ENCODE results near the gene CALML3. TPM values are rescaled to one million over a fixed set of nuclear protein-coding genes. Genes with fewer than 3 reads are reported as not detected.

The CALML3 gene
- total and polyA plus RNA-seq, 9 donors = 0.02 to 1.5 TPM; not detected in 7

GRCh38 chr10:5477948-5478693, 46.6 kb upstream of the CALML3 start:
- H3K36me3 ChIP-seq = no peaks in the 10 kb centered on the region
- no peaks in the 10 kb centered on the region for H3K9me3 ChIP-seq
- TF ChIP-seq EP300 (IDR thresholded peaks at IDR 0.05) (no peak), POLR2A (IDR thresholded peaks at IDR 0.05) (no peak)
- TF ChIP-seq, protein P1, sequence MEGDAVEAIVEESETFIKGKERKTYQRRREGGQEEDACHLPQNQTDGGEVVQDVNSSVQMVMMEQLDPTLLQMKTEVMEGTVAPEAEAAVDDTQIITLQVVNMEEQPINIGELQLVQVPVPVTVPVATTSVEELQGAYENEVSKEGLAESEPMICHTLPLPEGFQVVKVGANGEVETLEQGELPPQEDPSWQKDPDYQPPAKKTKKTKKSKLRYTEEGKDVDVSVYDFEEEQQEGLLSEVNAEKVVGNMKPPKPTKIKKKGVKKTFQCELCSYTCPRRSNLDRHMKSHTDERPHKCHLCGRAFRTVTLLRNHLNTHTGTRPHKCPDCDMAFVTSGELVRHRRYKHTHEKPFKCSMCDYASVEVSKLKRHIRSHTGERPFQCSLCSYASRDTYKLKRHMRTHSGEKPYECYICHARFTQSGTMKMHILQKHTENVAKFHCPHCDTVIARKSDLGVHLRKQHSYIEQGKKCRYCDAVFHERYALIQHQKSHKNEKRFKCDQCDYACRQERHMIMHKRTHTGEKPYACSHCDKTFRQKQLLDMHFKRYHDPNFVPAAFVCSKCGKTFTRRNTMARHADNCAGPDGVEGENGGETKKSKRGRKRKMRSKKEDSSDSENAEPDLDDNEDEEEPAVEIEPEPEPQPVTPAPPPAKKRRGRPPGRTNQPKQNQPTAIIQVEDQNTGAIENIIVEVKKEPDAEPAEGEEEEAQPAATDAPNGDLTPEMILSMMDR (IDR thresholded peaks at IDR 0.05) = no peak
- H3K27me3 ChIP-seq = no peaks in the 10 kb centered on the region
- H3K4me1 ChIP-seq (ENCODE audit: insufficient read depth) = no peaks in the 10 kb centered on the region
- no peak overlapping the region for H3K27ac ChIP-seq
- intact Hi-C loops (cut with DNase I) = no loop called here
- WGBS, 3 donors = 64 to 75% (median 71%) methylated on average over 11 of the region's 11 CpGs
- no peak for DNase-seq
- no peak overlapping the region for H3K4me3 ChIP-seq

DNA sequence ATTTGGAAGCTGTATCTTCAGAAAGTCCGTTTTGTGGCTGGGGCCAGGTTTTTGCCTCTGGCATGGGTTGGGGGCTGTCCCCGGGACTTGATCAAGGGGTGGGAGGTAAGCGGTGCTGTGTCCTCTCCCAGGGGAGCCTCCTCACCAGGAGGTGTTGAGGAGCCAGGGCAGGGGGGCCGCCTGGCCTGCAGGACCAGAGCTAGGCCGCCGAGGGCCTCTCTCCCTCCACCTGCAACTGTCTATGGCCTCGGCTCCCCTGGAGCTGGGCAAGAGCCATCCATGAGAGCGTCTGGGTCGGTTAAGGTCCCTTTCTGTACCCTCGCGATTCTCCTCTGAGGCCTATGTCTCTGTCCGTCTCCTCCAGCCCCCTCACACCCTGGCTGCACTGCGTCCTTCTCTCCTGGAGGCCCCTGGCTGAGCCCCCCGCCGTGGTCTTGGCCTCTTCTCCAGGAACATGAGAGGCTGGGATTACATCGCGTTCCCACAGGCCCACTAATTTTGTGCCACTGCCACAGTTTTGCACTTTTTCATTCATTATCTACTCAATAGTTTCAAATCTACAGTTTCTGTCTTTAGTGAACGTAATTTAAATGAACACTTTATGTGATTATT, 46.0 kb upstream of the CALML3 start:
- Histone ChIP-seq H3K9me3 (no peaks in the 10 kb centered on the region), H3K27ac (no peak overlapping the region), H3K4me3 (no peak overlapping the region), H3K4me1 (ENCODE audit: insufficient read depth) (no peaks in the 10 kb centered on the region), H3K36me3 (no peaks in the 10 kb centered on the region), H3K27me3 (no peaks in the 10 kb centered on the region)
- TF ChIP-seq, protein P1 (IDR thresholded peaks at IDR 0.05) = no peak
- TF ChIP-seq EP300 (IDR thresholded peaks at IDR 0.05) (no peak), POLR2A (IDR thresholded peaks at IDR 0.05) (no peak)
- WGBS, 3 donors = 78 to 83% (median 81%) methylated on average over 18 of the region's 18 CpGs
- DNase-seq = no peak
- intact Hi-C loops (cut with DNase I) = no loop called here

GRCh38 chr10:5479481-5480161, 45.1 kb upstream of the CALML3 start:
- intact Hi-C loops (cut with DNase I) = no loop called here
- H3K4me3 ChIP-seq = no peak overlapping the region
- no peaks in the 10 kb centered on the region for H3K36me3 ChIP-seq
- H3K27me3 ChIP-seq = no peaks in the 10 kb centered on the region
- H3K9me3 ChIP-seq = no peaks in the 10 kb centered on the region
- DNase-seq = no peak
- TF ChIP-seq, protein P1 (IDR thresholded peaks at IDR 0.05) = no peak
- TF ChIP-seq EP300 (IDR thresholded peaks at IDR 0.05) = no peak
- TF ChIP-seq POLR2A (IDR thresholded peaks at IDR 0.05) = no peak
- no peaks in the 10 kb centered on the region for H3K4me1 ChIP-seq (ENCODE audit: insufficient read depth)
- H3K27ac ChIP-seq = no peak overlapping the region
- WGBS, 3 donors = 76 to 84% (median 84%) methylated on average over 14 of the region's 14 CpGs

DNA sequence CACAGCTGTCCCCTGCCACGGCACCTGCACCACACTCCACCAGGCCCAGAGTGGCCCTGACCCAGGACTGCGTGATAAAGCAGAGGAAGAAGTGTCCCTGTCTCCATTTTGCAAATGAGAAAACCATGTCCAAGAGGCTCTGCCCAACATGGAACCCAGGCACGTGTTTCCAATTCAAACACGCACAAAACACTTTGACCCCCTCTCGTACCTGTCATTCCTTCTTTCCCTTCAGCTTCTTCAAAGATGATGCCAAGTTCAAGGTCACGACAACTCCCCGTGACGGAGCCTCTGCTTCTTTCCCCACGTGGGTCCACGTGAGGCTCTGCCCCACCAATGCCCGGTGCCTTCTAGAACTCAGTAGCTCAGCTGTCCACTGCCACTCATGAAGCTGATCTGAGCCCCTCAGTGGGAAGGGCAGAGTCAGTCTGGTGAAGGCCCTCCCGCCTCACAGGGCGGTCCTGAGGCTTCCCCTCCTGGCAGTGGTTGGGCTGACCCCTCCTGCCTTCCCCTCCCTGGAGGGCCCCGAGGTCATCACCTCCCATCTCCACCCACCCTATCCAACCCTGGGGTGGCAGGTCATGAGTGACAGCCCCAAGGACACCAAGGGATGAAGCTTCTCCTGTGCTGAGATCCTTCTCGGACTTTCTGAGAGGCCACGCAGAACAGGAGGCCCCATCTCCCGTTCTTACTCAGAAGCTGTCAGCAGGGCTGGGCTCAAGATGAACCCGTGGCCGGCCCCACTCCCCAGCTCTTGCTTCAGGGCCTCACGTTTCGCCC, 44.4 kb upstream of the CALML3 start:
- Histone ChIP-seq H3K4me3 (no peak overlapping the region), H3K9me3 (no peaks in the 10 kb centered on the region), H3K27ac (no peak overlapping the region), H3K27me3 (no peaks in the 10 kb centered on the region), H3K36me3 (no peaks in the 10 kb centered on the region), H3K4me1 (ENCODE audit: insufficient read depth) (no peaks in the 10 kb centered on the region)
- no peak for DNase-seq
- TF ChIP-seq POLR2A (IDR thresholded peaks at IDR 0.05) (no peak), EP300 (IDR thresholded peaks at IDR 0.05) (no peak)
- TF ChIP-seq, protein P1 (IDR thresholded peaks at IDR 0.05) = no peak
- 88 to 92% (median 90%) methylated on average over 21 of the region's 21 CpGs for WGBS, 3 donors
- intact Hi-C loops (cut with DNase I) = no loop called here
